ENCODE data around the gene ROR1.

ROR1 gene

DNA sequence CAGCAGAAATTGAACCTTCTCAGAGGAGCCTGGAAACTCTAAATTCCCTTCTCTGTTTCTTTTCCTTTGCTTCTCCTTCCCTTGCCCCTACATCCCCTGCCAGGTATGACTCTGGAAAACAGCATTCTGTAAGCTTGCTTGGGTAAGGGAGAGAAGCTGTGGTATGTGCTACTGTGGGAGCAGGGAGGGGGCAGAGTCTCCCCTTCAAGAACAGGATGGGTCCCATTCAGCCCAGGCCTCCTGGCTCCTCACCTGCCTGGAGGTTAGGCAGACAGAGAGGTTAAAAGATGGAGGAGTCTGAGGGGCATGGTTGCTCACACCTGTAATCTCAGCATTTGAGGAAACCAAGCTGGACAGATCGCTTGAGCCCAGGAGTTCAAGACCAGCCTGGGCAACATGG is 389.0 kb downstream of the ROR1 start:
- peaks cover 3% of the 10 kb centered on the region for H3K4me1 ChIP-seq
- H3K9me3 ChIP-seq (ENCODE audit: control insufficient read depth, low read length) = no peaks in the 10 kb centered on the region
- H2AFZ ChIP-seq = no peak overlapping the region
- H3K36me3 ChIP-seq (ENCODE audit: control insufficient read depth, insufficient read depth, low read length) = no peaks in the 10 kb centered on the region
- H3K27ac ChIP-seq = no peak overlapping the region
- no peaks in the 10 kb centered on the region for H3K79me2 ChIP-seq
- H3K4me2 ChIP-seq (ENCODE audit: low read length) = no peak overlapping the region
- no peak overlapping the region for H3K4me3 ChIP-seq (ENCODE audit: low read depth, low read length)
- H3K27me3 ChIP-seq (ENCODE audit: control insufficient read depth, insufficient read depth, low read length) = no peaks in the 10 kb centered on the region
- TF ChIP-seq, protein P1, sequence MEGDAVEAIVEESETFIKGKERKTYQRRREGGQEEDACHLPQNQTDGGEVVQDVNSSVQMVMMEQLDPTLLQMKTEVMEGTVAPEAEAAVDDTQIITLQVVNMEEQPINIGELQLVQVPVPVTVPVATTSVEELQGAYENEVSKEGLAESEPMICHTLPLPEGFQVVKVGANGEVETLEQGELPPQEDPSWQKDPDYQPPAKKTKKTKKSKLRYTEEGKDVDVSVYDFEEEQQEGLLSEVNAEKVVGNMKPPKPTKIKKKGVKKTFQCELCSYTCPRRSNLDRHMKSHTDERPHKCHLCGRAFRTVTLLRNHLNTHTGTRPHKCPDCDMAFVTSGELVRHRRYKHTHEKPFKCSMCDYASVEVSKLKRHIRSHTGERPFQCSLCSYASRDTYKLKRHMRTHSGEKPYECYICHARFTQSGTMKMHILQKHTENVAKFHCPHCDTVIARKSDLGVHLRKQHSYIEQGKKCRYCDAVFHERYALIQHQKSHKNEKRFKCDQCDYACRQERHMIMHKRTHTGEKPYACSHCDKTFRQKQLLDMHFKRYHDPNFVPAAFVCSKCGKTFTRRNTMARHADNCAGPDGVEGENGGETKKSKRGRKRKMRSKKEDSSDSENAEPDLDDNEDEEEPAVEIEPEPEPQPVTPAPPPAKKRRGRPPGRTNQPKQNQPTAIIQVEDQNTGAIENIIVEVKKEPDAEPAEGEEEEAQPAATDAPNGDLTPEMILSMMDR (IDR thresholded peaks at IDR 0.05) = no peak
- no peak overlapping the region for H3K9ac ChIP-seq

- H3K4me3 ChIP-seq (ENCODE audit: low read depth, low read length) = no peak overlapping the region
- no peak overlapping the region for H3K4me2 ChIP-seq (ENCODE audit: low read length)
- H3K9ac ChIP-seq = no peak overlapping the region
- no peaks in the 10 kb centered on the region for H3K9me3 ChIP-seq (ENCODE audit: control insufficient read depth, low read length)
- H2AFZ ChIP-seq = no peak overlapping the region
- no peaks in the 10 kb centered on the region for H3K79me2 ChIP-seq
- H3K27ac ChIP-seq = no peak overlapping the region
- no peaks in the 10 kb centered on the region for H3K27me3 ChIP-seq (ENCODE audit: control insufficient read depth, insufficient read depth, low read length)
- H3K36me3 ChIP-seq (ENCODE audit: control insufficient read depth, insufficient read depth, low read length) = no peaks in the 10 kb centered on the region
- peaks cover 3% of the 10 kb centered on the region for H3K4me1 ChIP-seq
- TF ChIP-seq, protein P1 (IDR thresholded peaks at IDR 0.05) = no peak
Observed at GRCh38 chr1:64163431-64163830, 389.6 kb downstream of the ROR1 start.

DNA sequence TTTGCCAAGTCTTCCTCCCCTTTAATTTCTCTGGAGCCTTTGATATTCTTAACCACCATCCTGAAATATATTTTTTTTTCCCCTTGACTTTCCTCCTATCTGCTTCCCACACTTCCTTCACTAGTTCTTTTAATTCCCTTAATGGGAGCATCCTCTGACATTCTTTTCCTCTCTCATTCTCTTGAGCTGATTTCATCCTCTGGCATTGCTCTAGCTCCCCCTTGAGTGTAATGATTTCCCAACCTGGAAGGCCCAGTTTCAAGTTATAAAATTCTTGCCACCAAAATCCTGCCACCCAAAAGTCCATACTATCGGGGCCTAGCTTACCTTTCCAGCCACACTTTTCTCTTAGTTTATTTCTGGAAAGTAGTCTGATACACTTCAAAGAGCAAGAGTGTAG is 390.2 kb downstream of the ROR1 start:
- Histone ChIP-seq H2AFZ (no peak overlapping the region), H3K4me2 (ENCODE audit: low read length) (no peak overlapping the region), H3K4me1 (peaks cover 3% of the 10 kb centered on the region), H3K4me3 (ENCODE audit: low read depth, low read length) (no peak overlapping the region), H3K79me2 (no peaks in the 10 kb centered on the region), H3K27ac (no peak overlapping the region), H3K9me3 (ENCODE audit: control insufficient read depth, low read length) (no peaks in the 10 kb centered on the region), H3K27me3 (ENCODE audit: control insufficient read depth, insufficient read depth, low read length) (no peaks in the 10 kb centered on the region), H3K9ac (no peak overlapping the region), H3K36me3 (ENCODE audit: control insufficient read depth, insufficient read depth, low read length) (no peaks in the 10 kb centered on the region)
- TF ChIP-seq, protein P1 (IDR thresholded peaks at IDR 0.05) = peak; percentile 27

DNA sequence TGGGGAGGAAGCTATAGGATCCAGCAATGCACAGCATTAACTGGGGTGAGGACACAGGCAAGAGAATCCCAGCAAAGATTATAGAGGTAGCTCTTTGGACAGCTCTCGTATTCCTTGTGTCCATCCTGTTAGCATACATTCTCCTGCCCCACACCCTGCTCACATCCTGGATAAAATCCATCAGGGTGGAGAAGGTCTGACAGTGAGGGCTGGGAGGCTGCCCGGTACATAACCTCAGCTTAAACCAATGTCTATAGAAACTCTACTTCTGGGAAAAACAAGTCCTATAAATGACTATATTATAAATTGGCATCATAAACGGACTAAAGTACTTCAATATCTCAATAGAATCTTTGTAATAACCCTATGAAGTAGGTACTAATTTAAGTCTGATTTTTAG is 392.8 kb downstream of the ROR1 start:
- no peak overlapping the region for H2AFZ ChIP-seq
- no peak overlapping the region for H3K4me2 ChIP-seq (ENCODE audit: low read length)
- H3K4me1 ChIP-seq = peaks cover 2% of the 10 kb centered on the region
- H3K9me3 ChIP-seq (ENCODE audit: control insufficient read depth, low read length) = no peaks in the 10 kb centered on the region
- H3K27ac ChIP-seq = no peak overlapping the region
- TF ChIP-seq, protein P1 (IDR thresholded peaks at IDR 0.05) = no peak
- no peak overlapping the region for H3K4me3 ChIP-seq (ENCODE audit: low read depth, low read length)
- no peak overlapping the region for H3K9ac ChIP-seq
- H3K27me3 ChIP-seq (ENCODE audit: control insufficient read depth, insufficient read depth, low read length) = no peaks in the 10 kb centered on the region
- no peaks in the 10 kb centered on the region for H3K79me2 ChIP-seq
- H3K36me3 ChIP-seq (ENCODE audit: control insufficient read depth, insufficient read depth, low read length) = no peaks in the 10 kb centered on the region

DNA sequence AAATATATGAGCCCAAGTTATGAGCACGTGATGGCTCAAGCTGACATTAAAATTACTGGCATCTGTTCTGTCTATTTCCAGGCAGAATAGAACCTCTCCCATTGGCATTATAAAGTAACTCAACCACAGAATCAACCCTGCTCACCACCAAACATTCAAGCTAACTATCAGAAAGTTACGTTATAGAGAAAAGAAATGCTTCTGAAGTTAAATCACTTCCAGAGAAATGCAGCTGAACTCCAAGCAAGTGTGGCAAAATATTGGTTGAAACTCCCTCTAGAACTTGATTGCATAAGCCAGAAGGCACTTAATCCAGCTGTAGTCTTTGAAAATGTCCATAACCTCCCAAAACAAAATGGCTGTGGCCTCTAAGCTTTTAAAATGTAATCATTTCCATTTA is 393.4 kb downstream of the ROR1 start:
- H3K27me3 ChIP-seq (ENCODE audit: control insufficient read depth, insufficient read depth, low read length) = no peaks in the 10 kb centered on the region
- H3K36me3 ChIP-seq (ENCODE audit: control insufficient read depth, insufficient read depth, low read length) = no peaks in the 10 kb centered on the region
- H3K9me3 ChIP-seq (ENCODE audit: control insufficient read depth, low read length) = no peaks in the 10 kb centered on the region
- no peak overlapping the region for H3K27ac ChIP-seq
- no peak overlapping the region for H3K4me2 ChIP-seq (ENCODE audit: low read length)
- no peaks in the 10 kb centered on the region for H3K79me2 ChIP-seq
- no peaks in the 10 kb centered on the region for H3K4me1 ChIP-seq
- H3K4me3 ChIP-seq (ENCODE audit: low read depth, low read length) = no peak overlapping the region
- no peak overlapping the region for H2AFZ ChIP-seq
- TF ChIP-seq, protein P1 (IDR thresholded peaks at IDR 0.05) = no peak
- no peak overlapping the region for H3K9ac ChIP-seq

All from parathyroid adenoma (tissue), 2 donors.